Stimulated activated CD8-positive, alpha-beta memory T cell treated with anti-CD3 and anti-CD28 coated beads, Interleukin-15, amount 100 ng/mL, for 24 hours (primary cell): ENCODE data around the gene THBS3.

Source experiments
- DNase-seq: peaks from one replicate; pipeline ENCODE4 v3.0.0-alpha.2; 2020; ENCODE audit warnings: low read depth

Gene THBS3

DNA sequence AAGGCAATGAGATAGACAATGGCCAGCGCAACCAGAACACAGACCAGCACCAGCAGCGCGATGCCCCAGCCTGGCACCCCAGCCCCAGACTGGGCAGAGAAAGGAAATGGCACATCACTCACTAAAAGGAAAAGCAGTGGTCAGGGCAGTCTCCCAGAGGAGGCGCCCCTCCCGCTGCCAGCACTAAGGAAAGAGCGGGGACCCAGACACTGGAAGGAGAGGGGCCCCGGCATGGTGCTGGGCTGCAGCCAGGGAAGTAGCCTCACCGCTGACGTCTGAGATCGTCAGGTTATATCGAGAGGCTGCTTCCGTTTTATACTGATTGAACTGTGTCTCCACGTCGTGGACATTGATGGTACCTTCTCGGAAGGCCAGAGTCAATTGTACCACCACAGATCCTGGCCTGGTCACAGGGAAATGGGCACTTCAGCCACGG is 20.2 kb downstream of the THBS3 start:
- DNase-seq = no peak

DNA sequence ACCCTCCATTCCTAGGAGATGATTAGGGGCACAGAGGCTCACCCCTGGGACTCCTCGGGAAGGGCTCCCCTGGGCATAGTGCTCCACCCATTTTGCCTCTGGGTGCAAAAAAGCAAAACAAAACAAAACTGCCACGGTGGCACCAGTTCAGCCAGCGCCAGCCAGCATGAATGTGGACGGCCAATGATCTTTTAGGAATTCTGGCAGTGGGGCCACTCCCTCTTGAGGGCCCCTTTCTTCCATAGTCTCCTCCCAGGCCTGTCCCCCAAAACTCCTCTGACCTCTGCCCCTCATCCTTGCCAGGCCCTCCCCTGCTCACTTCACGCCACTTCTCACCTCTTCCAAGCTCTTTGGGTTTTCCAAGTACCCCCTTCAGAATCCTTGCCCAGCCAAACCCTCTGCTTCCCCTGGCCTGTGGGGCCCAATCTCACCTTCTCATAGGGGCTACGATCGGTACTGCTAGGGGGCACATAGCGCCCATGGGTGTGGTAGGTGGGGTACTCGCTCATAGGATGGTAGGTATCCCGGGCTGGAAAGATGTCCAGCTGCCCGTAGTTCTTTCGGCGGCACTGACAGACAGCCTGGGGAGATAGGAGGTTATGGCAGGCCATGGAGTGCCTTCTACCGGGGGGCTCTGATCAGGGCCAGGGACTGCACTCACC is 20.8 kb downstream of the THBS3 start:
- DNase-seq = no peak

DNA sequence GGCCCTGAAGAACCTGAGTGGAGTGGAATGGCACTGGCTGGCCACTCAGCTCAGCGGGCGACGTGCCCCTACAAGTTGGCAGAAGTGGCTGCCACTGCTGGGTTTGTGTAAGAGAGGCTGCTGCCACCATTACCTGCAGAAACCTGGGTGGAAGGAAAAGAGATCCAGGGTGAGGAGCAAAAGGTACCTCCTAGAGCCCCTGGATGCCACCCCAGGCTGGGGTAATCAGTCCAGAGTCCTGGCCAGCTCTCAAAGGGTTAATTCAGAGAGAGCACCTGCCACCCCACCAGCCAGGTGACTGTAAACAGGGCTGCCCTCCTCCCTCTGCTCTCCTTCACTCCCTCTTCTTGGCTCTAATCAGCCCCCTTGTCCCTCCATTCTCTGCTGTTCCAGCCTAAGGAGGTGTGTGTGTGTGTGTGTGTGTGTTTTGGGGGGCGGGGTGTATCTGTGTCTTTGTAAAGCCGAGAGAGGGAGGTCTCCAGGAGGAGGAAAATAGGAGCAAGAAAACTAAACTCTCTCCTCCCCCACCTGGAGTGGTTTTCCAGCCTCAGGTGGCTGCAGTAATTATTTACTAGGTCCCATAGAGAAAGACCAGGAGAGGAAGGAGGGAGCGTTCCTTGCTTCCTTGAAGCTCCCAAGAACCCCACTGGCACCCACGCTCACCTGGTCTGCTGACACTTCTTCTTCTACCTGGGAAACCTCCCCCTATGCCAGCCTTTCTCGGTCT is 21.5 kb downstream of the THBS3 start:
- DNase-seq = no peak

DNA sequence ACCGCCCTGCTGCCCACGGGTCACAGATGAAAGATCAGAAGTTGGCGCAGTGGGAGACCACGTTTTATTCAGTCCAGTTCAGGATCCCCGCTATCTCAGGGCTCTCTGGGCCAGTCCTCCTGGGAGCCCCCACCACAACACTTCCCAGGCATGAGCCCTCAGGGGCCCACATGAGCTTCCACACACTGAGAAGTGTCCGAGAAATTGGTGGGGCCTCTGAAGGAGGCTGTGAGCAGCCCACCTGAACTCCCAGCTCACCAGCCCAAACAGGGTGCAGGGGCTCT is 22.0 kb downstream of the THBS3 start:
- no peak for DNase-seq

DNA sequence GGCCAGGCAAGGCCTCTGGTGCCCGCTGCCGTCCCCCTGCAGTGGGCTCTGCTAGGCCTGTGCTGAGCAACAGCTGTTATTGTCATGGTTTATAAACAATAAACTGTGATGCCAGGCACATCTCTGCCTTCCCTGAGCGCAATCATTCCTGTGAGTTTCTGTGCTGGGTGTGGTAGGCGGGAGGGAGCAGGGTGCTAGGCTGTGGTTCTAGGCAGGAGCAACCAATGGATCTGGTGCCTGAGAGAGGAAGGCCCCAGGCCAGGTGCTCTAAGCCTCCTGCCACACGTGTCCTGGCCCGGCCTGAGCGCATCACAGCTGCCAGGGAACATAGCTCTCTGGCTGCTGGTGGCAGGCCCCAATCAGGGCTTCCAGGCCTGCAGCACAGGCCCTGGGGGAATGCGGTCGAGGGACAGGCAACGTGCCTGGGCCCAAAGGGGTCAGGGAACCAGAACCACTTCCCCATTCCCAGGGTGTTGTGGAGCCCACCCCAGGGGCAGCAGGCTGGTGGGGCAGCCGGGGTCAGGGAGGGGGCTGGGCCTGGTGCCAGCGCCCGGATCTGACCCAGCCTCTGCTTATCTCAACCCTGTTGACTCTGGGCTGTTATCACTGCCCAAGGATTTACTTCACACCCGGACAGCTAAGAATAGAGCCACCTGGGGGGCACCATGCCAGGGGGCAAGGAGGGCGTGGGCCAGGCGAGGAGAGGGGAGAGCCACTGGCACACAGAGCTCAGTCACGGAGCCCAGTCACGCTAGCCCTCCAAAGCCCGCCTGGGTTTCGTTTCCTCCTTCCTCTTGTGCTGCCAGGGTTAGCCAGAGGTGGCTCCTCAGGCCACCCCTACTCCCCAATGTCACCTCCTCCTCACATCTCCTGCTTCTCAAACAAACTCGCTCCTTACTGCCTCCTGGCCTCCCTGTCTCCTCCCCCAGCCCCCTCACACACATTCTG is 22.6 kb downstream of the THBS3 start:
- DNase-seq = no peak

DNA sequence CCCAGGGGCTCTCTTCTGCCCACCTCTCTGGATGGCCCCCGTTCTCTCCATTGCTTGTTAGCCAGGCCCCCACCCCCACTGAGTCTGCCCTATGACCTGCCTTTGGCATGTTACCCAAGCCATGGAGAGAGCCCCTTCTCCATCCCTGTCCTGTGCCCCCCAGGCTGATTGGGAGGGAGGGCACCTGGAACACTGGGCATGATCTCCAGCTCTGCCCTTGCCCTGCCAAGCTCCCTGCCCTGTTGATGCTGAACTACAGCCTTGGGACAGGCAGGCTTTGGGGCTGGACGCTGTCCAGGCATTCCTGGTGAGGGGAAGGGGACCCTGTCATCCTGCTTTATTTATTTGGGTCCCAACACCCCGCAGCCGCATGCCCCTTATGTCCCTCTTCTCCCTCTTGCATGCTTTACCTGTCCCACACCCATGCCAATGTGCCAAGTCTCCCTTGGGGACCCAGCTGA is 23.3 kb downstream of the THBS3 start:
- no peak for DNase-seq

DNA sequence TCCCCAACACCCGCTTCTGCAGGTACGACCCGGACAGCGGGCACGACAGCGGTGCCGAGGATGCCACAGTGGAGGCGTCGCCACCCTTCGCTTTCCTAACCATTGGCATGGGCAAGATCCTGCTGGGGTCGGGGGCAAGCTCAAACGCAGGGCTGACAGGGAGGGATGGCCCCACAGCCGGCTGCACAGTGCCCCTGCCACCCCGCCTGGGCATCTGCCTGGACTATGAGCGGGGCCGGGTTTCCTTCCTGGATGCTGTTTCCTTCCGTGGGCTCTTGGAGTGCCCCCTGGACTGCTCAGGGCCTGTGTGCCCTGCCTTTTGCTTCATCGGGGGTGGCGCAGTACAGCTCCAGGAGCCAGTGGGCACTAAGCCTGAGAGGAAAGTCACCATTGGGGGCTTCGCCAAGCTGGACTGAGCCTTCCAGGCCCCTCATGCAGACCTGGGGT is 23.9 kb downstream of the THBS3 start:
- no peak for DNase-seq

DNA sequence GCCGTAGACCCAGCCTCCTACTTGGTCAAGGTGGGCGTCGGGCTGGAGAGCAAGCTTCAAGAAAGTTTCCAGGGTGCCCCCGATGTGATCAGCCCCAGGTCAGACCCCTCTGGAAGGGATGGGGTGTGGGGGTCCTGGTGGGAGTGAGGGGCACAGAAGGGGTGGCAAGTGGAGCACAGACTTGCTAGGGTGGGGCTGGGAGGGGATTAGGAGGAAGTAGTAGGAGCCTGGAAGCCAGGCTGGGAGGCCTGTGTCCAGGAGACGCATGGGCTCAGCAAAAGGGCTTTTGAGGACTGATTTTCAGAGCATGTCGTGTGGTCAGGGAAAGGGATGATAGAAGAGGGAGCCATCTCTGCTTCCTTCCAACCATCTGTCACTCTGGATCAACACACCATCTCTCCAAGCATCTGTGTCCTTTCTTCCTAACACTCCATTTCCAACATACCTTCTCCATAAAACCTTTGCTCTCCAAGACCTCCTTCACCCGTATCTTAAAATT is 25.6 kb downstream of the THBS3 start:
- no peak for DNase-seq

DNA sequence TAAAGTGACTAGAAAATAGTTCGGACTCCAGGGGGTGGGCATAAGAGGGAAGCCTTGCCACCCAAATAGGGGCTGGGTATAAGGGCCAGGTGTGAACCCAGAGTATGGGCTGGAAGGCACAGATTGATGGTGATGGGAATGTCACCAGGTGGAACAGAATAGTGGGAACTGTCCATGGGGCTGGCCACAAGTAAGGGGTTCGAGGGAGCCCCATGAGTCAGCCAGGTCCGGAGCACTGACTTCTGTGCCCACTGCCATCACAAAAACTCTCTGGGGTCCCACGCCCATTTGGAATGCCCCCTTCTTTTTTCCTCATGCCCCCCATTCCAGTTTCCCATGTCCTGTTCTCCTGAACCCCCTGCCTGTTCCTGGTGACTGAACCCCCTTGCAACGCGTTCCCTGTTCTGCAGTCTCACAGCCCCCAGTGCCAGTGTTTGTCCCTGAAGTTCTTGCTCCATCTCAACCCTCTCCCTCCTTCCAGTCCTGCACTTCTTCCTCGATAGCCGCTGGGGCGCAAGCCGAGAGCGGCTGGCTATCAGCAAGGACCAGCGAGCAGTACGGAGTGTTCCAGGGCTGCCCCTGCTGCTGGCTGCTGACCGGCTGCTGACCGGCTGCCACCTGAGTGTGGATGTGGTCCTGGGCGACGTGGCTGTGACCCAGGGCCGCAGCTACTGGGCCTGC is 26.2 kb downstream of the THBS3 start:
- no peak for DNase-seq

DNA sequence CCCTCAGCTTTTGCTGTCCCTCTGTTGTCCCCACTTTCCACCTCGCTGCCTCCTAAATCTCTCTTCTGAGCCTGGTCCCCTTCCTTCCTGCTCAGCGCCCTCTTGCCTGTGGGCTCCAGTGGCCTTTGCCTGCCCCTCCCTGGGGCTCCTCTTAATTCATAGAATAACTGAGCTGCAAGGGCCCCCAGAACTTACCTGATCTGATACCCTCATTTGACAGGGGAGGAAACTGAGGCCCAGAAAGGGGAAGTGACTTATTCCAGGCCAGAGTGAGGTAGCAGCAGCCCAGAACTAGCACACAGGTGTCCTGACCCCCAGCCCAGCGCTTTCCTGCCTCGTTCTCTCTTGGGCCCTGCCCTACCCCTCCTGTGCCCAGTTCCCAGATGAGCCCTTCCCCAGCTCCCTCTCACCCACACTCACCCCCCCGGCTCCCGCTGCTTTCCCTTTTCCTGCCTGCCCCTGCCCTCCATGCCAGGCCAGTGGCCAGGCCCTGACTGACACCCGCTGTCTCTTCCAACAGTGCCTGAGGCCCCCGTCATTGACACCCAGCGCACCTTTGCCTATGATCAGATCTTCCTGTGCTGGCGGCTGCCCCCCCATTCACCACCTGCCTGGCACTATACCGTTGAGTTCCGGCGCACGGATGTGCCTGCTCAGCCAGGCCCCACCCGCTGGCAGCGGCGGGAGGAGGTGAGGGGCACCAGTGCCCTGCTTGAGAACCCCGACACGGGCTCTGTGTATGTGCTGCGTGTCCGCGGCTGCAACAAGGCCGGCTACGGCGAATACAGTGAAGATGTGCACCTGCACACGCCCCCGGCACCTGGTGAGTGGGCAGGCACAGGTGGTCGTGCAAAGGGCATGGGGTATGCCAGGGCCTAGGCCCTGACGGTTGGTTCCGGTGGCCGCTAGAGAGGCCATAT is 28.3 kb downstream of the THBS3 start:
- DNase-seq = no peak

DNA sequence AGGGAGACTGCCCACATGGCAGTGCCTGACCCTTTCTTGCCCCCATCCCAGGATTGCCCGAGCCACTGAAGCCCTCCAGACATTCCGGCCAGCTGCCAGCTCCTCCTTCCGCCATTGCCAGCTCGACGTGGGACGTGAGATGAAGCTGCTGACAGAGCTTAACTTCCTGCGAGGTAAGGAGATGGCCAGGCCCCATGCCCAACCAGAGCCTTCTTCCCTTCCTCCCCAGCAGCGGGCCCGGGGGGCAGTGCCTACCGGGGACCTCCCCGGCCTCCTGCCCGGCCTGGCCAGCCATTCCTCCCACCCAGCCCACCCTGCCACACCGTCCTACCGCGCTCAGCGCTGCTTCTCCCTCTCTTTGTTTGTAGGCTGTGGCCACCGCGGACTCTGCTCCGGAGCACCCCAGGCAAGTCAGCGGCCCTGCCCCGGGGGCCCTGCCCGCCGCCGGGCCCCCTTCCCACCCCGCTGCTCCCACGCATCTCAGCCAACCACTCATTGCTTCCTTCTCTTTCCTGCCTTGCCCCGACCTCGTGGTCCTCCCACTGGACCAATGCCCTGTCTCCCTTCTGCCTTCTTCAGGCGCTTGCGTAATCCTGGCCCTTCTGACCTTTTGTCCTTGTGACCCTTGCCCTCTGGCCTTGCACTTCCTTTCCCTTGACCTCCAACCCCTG is 29.1 kb downstream of the THBS3 start:
- DNase-seq = no peak

DNA sequence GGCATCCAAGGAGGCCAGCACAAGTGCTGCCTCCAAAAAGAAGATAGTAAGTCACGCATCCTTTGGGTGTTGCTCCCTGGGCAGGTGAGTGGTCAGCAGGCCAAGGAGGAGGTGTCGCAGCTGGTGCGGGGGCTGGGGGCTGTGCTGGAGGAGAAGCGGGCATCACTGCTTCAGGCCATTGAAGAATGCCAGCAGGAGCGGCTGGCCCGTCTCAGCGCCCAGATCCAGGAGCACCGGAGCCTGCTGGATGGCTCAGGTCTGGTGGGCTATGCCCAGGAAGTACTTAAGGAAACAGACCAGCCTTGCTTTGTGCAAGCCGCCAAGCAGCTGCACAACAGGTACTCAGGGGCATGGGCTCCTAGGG is 29.8 kb downstream of the THBS3 start:
- no peak for DNase-seq

DNA sequence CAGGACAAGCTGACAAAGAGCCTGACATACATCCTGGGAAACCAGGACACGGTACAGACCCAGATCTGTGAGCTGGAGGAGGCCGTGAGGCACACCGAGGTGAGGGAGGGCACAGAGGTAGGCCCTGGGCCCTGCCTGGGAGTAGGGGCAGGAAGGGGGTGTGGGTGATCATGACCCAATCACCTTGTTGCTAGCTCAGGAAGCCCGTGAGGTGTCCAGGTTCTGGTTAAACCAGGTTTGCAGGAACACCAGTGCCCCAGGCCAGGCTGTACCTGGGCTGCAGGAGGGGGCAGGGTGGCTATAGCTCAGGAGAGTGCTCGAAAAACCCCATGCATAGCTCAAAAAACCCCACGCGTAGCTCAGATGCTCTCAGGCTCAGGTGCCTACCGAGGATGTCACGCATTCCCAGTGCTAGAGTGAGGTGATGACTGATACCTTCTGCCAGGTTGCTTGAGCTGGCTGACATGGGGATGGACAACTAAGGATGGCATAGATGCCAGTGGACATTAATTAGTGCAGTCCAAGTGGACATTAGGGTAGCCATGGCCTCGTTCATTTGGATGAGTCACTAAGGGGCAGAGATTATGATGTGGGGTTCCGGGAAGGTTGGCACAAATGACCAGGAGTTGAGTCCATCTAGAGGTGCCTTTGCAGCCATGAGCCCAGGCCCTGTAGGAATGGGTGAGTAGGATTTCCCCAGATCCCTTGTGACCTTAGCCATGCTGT is 30.3 kb downstream of the THBS3 start:
- no peak for DNase-seq

DNA sequence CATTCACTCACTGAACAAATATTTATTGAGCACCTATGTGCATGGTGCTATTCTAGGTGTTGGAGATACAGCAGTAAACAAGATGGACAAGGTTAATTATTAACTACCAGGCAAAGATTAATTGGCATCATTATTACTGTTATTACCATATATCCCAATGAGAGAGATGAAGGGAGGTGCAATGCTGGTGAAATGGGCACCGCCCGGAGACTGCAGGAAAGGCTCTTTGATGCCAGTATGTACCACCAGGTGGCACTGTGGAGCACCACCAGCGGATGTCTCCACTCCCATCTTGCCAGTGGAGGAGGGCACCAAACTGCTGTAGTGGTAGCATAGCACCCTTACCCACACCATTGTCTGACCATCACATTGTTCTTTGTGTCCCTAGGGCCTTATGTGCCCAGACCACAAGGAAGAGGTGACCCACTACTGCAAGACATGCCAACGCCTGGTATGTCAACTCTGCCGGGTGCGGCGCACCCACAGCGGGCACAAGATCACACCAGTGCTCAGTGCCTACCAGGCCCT is 31.1 kb downstream of the THBS3 start:
- peak; percentile 73 for DNase-seq

DNA sequence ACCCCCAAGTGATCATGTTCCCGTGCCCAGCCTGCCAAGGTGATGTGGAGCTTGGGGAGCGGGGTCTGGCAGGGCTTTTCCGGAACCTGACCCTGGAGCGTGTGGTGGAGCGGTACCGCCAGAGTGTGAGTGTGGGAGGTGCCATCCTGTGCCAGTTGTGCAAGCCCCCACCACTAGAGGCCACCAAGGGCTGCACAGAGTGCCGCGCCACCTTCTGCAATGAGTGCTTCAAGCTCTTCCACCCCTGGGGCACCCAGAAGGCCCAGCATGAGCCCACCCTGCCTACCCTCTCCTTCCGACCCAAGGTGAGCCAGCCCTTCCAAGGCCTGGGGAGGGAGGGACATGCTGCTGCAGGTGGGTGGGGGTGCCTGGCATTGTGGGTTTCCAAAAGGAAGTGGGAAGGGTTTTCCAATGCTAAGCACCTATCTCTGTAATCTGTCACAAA is 31.7 kb downstream of the THBS3 start:
- DNase-seq = no peak

DNA sequence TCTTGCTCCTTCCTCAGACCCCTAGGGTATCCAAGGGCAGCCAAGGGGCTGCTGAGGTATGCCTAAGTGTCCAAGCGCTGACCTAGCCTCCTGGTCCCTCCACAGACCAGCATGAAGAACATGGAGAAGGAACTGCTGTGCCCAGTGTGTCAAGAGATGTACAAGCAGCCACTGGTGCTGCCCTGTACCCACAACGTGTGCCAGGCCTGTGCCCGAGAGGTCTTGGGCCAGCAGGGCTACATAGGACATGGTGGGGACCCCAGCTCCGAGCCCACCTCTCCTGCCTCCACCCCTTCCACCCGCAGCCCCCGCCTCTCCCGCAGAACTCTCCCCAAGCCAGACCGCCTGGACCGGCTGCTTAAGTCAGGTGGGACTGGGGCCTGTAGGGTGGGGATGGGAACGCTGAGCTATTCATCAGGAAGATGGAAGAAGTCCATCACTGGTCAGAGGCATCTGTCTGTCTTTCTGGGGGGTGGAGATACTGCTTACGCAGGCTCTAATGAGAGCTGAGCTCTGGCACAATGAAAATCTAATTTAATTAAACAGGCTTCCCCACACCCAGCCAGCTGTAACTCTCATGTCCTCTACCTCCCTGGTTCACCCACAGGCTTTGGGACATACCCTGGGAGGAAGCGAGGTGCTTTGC is 32.3 kb downstream of the THBS3 start:
- no peak for DNase-seq

DNA sequence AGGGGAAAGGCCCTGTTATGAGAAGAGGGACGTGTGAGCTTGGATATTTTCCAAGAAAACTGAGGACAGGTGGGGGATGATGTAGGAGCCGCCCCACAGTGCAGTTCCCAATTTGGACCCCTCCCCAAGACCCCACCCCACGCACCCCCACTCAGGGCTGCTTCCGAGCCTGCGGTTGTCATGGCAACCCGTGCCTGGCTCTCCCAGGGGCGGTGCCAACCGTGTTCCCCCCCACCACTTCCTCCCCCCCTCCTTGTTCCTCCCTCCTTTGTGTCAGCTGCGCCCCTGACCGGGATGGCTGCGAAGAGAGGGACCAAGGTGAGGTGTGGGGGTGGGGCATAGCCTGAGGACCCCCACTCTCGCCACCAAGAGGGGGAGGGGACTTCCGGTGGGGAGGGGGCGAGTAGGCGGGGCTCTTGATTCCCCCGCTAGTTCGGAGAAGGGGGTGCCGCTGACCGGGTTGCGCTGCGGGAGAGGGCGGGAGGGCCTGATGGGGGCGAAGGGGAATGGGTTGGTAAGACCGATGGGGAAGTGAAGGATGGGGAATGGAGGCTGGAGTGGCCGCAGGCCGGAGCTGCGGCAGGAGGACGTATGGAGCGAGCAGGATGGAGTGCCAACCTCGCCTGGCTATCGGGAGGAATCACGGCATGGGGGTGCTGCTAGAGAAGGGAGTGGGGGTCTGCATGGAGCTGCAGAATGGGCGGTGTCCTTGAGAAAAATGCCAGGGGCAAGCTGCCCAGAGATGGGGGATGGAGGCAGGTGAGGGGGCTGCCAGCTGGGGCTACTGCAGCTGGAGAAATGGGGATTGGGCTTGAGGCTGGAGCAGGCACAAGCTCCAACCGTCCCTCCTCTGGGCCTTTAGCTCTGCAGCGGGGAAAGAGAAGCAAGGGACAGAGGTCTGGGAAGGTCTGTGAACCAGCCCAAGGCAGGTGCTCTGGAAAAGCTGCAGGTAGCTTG is 33.1 kb downstream of the THBS3 start:
- no peak for DNase-seq
